Superior temporal gyrus (tissue), 1 donor: ENCODE measurements around the gene L1CAM.

Experiments
- DNase-seq: peaks from one replicate; pipeline ENCODE4 v3.0.0-alpha.2; 2016; ENCODE audit errors: extremely low spot score

Gene L1CAM, protein sequence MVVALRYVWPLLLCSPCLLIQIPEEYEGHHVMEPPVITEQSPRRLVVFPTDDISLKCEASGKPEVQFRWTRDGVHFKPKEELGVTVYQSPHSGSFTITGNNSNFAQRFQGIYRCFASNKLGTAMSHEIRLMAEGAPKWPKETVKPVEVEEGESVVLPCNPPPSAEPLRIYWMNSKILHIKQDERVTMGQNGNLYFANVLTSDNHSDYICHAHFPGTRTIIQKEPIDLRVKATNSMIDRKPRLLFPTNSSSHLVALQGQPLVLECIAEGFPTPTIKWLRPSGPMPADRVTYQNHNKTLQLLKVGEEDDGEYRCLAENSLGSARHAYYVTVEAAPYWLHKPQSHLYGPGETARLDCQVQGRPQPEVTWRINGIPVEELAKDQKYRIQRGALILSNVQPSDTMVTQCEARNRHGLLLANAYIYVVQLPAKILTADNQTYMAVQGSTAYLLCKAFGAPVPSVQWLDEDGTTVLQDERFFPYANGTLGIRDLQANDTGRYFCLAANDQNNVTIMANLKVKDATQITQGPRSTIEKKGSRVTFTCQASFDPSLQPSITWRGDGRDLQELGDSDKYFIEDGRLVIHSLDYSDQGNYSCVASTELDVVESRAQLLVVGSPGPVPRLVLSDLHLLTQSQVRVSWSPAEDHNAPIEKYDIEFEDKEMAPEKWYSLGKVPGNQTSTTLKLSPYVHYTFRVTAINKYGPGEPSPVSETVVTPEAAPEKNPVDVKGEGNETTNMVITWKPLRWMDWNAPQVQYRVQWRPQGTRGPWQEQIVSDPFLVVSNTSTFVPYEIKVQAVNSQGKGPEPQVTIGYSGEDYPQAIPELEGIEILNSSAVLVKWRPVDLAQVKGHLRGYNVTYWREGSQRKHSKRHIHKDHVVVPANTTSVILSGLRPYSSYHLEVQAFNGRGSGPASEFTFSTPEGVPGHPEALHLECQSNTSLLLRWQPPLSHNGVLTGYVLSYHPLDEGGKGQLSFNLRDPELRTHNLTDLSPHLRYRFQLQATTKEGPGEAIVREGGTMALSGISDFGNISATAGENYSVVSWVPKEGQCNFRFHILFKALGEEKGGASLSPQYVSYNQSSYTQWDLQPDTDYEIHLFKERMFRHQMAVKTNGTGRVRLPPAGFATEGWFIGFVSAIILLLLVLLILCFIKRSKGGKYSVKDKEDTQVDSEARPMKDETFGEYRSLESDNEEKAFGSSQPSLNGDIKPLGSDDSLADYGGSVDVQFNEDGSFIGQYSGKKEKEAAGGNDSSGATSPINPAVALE

DNA sequence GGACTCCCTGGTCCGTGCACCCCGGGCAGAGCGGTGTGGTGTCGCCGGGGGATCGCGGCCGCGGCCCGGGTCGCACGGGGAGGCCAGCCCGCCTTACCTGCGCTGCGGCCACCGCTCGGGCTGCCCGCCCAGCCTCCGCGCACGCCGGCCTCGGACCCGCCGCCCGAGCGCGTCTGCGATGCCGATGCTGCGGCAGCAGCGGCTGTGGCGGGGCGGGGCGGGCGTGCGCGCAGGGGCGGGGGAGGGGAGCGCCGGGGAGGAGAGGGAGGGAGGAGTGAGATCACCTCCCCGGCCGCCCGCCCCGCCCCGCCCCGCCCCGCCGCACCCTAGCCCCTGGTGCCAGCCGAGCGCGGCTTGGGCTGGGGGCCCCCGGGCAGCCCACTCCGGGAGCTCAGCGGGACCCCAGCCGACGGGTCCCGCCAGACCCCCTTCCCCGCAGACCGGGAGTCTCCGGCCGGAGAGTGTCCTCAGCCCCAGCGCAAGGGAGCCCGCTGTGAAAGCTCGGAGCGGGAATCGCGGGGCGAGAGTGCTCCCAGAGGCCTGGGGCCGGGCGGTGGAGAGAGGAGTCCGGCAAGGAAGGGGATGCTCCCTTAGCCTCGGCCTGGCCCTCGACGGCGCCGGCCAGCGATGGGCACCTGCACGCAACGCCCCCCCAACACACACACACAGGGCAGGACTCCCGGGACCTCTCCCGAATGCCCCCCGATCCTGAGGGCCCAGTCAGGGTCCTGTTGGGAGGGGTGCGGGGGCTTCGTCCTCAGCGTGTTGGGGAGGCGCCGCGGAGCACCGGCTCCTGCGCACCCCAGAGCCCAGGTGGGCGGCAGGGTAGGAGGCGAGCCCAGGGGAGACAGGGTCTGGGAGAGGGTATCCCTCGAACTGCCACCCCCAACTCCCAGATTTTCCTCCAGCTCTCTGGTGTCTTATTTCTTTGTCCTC is at the start of gene L1CAM:
Gene L1CAM (minus strand): TSS at position 206 of the 936 bp plus-strand sequence. CDS start 10,337 bp downstream, outside the sequence.
- no peak for DNase-seq

DNA sequence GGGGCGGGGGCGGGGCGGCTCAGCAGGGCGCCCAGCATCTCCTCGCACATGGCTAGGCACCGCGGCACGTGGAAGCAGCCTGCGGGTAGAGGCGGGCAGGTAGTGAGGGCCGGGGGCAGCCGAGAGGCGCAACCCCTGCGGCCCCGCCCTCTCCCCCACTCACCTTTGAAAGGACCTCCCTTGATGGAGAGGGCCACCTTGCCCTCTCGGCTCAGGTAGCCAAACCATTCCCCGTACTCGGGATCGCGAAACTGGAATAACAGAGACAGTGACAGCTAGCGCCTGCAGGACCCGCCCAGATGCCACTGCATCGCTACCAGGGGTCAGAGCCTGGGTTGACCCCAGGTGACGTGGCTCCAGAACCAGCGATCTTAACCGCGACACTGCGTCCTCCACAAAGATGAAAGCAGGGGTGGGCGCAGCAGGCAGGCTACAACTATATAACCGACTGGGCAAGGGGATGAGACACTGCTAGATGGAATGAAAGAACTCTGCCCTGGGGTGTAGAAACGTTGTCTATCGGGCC is 49.4 kb upstream of the L1CAM start:
- DNase-seq = no peak

DNA sequence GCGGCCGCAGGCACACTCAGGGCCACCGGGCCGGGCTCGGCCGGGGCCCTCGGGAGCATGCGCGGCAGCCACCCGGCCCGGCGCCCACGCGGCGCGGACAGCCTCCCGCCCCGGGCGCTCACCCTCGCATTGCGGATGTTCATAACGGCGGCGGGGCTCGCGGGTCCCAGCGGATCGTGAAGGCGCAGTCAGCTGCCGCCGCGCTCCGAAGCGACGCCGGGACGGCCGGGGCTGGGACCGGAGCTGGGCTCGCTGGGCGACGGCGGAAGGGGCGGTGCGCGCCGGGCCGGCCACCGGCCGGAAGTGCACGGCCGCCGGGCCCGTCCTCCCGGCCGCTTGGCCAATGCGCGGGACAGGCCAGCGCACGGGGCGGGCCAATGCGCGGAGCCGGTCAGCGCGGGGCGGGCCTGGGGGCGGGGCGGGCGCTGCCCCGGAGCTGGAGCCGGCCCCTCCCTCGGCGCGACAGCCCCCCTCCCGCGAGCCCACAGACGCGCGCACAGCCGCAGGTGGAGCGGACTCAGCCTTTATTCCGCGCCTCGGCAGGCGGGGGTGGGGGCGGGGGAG is 48.9 kb upstream of the L1CAM start, which contains the start of gene NAA10:
Gene NAA10 (minus strand): TSS at position 276 of the 564 bp plus-strand sequence. CDS start 133 bp downstream, at position 143.
- DNase-seq = peak; percentile 54

DNA sequence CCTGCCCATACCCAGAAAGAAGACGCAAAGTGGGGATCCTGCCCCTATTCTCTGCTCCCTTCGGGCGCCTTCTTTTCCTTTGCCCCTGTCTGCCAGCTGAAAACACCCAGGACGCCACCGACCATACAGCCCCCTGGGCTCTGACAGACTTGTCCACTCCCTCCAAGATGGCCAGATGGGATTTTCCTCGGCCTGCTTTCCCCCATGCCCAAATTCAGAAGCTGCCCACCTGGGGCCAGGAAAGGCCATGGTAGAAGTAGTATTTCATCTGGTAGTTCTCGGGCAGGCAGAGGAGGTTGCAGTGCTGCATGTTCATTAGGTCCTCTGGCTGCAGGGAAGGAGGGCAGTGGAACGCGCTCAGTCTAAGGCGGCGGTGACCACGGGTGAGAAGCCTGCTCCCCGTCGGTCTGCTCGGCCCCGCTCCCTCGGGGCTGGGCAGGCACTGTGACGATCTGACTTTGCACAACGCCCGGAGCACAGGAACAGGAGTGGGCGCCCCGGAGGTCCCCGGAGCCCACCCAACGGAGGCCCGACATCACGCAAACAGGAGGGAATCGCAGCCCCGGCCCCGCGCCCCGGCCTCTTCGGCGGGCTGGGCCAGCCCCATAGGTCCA is 48.3 kb upstream of the L1CAM start:
- DNase-seq = no peak

DNA sequence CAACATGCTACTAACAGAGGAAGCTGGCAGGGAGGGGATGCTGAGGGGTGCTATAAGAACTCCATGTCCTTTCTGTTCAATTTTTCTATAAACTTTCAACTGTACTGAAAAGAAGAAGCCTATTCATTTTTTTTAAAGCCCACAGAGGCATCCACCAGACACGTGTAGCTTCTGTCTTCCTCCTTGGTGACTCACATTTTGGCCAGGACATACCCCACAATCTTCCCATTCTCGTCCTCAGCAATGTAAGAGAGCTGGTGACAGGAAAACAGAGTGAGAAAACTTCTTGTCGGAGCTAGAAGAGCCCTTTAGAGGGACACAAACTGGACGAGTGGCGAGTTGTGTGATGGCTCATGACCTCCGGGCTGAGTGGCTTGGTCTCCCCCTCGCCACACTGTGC is 47.8 kb upstream of the L1CAM start:
- no peak for DNase-seq

DNA sequence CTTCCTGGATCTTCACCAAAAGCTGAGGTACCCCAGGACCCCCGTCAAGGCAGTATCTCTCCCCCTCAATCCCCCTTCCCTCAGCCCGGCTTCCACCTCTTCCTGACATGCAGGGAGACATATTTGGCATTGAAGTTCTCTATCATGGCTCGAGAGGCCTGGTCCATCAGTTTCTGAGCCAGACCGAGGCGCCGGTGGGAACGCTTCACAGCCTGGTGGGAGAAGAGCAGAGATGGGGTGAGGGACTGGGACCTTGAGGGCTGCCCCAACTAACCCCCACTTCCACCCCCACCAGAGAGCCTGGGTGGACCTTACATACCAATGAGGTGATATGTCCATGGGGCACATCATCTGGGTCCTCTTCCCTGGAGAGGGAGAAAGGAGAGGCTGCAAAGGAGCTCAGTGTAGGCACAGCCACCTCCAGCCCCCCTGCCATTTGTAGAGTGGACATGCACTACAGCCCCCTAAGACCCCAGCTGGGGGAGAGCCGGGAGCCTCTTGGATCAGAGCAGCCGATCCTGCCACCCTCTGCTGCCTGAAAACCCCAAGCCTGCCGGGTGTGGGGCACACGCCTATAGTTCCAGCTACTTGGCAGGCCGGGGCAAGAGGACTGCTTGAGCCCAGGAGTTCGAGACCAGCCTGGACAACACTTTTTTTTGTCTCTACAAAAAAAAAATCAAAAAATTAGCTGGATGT is 46.4 kb upstream of the L1CAM start:
- no peak for DNase-seq

DNA sequence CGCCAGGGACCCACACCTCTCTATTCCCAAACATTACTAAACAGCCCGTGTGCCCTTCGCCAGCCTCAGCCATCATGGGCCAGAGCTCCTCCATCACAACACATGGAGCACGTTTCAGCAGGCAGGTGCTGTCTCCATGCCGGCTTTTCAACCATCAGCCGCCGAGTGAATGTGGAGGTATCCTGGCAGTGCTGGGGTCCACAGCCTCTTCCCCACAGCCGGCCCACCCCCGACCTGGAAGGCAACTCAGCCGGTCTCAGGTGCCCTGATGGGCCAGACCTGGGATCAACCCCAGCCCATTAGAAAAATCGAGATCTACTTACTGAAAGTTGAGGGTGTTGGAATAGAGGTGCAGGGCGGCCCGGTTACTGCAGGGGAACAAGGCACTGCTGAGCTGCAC is 45.8 kb upstream of the L1CAM start:
- no peak for DNase-seq

DNA sequence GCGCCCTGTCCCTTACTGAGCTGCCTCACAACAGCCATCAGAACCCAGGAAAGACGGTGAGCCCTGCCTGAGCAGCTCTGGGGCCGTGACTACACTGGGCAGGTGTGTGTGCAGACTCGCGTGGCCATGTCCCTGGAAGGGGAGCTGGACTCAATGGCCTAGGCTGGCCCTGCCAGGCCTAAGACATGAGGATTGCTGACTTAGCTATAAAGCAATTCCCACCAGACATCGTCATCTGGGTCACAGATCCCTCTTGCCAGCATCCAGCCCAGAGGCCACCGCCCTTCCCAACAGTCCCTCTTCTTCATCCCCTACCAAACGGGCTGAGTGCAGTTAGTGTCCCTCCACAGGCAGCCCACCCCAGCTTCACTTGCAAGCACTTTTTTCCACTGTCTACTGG is 45.2 kb upstream of the L1CAM start:
- DNase-seq = no peak

DNA sequence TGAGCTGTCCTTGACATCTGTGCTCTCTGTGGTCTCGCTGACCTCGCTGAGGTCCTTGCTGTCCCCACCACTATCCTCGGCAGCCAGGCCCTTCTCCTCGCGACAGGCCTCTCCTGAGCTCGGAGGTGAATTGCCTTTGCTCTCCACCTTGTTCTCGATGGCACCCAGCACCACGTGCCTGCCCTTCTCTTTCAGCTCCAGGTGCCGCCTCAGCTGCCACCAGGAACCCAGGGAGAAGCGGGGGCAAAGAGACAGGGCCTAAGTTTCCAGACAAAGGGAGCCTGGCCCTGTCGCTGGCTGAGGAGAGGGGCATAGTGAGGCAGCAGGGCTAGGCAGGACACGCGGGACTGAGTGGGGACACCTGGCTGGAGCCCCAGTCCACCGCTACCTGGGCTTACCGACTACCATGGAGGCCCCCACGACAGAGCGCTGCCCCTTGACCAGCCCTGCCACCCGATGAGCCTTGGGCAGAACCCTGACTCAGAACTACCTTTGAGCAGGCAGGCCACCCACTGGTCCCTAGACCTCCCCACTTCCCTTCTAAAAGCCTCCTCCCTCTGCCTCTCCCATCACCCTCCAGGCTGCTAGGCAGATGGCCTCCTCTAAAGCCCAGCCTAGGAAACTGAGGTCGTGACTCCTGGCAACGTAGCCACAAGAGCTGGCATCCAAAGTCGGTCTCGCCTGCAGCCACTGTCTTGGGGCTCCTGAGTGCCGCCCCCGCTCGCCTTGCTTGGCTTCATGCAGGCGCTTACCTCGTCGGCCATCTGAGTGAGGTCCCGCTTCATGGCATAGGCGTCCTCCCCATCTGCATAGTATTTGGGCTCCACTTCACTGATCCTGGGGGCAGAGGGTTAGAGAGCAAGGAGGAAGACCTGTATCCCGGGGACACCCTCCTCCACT is 44.3 kb upstream of the L1CAM start:
- DNase-seq = no peak

DNA sequence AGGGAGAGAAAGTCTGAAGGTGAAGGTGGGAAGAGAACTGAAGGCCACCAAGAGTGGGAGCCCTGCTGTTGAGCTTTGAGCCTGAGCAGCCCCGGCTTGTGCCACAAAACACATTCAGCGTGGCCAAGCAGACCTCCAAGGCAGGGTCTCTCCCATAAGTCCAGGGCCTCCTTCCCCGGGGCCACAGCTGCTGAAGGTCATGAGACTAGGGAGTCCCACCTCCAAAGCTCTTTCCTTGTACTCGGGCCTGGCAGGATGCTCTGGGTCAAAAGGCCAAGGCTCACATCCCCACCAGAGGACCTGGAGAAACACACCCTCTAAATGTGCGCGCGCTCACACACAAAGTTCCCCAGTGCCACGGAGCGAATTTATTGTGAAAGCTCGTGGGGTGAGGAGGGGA is 43.6 kb upstream of the L1CAM start:
- DNase-seq = no peak

DNA sequence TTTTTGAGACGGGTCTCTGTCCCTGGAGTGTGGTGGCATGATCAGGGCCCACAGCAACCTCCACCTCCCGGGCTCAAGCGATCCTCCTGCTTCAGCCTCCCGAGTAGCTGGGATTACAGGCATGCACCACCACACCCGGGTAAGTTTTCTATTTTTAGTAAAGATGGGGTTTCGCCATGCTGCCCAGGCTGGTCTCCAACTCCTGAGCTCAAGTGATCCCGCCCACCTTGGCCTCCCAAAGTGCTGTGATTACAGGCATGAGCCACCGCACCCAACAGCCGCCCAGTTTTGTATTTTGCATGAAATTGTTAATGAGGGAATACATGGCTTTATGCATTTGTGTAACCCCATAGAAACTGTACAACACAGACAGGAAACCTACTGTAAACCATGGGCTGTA is 42.9 kb upstream of the L1CAM start:
- no peak for DNase-seq

DNA sequence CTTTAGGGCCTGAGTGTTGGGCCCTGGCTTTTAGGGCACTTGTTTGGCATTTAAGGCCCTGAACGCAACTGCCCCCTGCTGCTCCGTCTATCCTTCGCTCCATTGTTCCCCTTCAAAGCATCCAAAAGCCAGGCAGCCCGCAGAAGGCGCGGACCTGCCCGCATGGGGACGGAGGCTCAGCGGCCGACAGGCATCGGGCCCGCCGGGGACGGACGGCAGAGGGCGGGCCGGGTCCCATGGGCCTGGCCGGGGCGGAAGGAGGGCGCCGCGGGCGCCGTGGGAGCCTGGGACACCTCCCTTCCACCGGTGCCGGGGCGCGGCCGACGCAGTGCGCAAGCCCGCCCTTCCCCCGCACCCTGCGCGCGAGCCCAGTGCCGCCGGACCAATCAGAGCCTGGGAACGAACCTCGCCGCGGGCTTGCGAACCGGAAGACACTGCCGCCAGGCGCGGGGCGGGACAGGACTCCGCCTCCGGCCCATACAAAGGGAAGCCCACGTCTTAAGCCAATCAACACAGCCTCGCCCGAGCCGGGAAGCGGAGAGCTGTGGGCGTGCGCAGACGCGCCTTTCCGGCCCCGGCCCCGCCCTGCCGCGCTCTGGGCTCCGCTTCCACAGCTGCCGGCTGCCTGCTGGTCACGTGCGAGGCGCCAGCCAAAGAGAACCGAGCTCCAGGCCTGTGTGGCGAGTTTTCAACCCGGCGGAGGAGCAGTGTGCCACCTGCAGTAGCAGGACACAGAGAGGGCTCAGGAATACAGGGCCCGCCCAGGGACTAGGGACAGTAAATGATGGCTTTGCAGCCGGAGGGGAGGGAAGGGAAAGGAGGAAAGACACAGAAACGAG is 42.2 kb upstream of the L1CAM start:
- peak; percentile 91 for DNase-seq

DNA sequence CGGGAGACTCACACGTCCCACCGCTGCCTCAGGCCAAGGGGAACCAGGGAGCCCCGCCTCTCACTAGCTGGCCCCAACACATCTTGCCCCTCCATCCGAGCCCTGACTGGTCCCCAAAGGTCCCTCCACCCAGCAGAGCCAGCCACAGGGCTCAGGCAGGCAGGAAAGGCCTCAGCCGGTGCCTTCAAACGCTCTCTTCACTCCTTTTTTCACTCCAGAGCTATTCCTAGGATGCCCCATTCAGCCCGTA is 41.6 kb upstream of the L1CAM start:
- DNase-seq = no peak

DNA sequence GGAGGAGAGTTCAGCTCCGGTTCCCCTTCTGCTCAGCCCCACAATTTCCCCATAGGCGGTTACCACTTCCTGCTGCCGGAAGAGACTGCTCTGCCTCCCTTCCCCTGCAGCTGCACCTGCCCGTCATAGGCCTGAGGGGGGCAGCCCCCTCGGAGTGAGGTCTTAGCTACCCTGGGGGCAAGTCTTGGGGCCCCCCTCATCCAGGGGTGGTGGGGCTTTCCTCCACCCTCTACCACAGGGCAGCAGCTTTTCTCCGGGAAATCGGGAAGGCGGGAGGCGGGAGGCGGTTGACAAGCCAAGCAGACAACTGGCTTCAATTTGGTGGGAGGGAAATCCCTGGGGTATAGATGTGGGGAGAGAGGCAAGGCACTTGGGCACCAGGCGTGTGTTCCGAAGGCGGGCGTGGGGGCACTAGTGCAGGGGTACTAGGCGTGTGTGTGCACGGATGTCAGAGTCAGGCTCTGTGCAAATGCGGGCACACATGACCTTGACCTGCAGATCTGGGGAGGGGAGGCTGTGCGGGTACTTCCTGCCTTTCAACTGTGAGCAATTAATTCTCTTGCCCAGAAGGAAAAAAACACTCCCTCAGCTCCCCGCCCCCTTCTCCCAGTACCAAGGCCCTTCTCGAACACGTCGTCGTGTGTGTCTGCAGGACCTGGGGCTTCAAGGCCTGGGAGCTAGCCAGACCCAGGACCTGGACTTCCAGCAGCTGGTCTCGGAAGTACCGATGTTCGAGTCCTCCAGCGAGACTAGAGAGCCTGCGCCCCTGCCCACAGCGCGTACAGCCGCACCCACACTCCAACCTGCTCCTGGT is 41.1 kb upstream of the L1CAM start:
- no peak for DNase-seq

DNA sequence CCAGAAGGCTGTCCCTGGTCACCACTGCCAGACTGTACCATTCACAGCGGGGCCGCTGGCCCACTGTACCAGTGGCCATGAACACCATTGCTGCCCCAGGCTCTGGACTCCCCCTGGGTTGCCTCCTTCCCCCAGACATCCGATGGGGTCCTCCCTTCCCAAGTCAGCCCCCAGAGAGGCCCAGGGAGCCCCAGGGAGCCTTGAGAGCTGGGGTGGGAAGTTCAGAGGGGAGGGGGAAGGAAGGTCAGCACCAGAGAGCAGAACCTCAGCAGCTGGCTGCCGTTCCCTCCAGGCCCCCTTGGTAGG is 40.5 kb upstream of the L1CAM start:
- DNase-seq = no peak

DNA sequence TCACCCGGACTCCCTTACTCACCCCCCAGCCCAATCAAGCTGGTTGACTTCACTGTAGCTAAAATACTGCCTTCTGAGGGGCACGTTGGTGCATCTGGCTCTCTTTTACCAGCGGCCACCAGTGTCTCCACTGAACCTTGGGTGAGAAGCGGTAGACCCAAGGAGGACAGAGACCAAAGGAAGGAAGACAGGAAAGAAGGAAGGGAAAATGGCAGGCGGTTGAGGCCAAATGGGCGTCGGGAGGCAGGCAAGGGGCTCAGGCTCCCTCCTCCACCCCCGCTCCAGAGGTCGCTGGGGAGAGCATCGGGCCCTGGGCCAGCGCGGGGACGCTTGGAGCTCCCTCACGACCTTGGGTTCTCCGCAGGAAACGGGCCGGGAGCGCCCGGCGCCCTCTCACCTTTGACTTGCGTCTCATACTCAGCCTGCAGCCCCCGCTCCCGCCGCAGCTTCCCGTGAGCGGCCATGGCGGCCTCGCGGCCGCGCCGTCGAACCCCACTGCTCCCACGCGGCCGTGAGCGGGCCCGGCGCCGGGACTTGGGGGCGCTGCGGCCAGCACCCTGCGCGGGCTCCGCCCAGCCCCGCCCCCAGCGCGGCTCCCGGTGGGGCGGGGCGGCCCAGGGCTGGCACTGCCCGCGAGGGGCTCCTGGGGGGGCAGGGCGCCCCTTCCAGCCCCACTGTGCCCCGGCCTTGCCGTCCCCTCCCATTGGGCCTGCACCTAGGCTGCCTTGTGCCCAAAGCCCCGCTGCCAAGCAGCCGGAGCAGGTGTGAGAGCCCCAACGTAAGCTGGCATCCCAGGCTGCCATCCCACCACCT is 40.0 kb upstream of the L1CAM start, which contains the start of gene ARHGAP4:
Gene ARHGAP4 (minus strand): TSS at position 526 of the 813 bp plus-strand sequence. CDS start 62 bp downstream, at position 464.
- no peak for DNase-seq
